ENCODE results near the gene POPDC3.
A peak's percentile ranks its signal among the peaks of the same experiment; 100 is the strongest.

POPDC3 gene

GRCh38 chr6:105209950-105210706, 30.3 kb upstream of the POPDC3 start:
- DNase-seq (ENCODE audit: low read depth), result peak; percentile 88
- TF ChIP-seq CTCF (conservative IDR thresholded peaks at IDR 0.05; ENCODE audit: control insufficient read depth, insufficient read depth, low read depth, low read length), result no peak

GRCh38 chr6:105207524-105208269, 27.9 kb upstream of the POPDC3 start:
- no peak overlapping the region for H3K4me3 ChIP-seq (ENCODE audit: control insufficient read depth, low read depth, low read length)
- DNase-seq (ENCODE audit: low read depth), result peak; percentile 63
- TF ChIP-seq CTCF (conservative IDR thresholded peaks at IDR 0.05; ENCODE audit: control insufficient read depth, insufficient read depth, low read depth, low read length), result no peak

More at GRCh38 chr6:105209950-105210706, 30.3 kb upstream of the POPDC3 start:
- H3K4me3 ChIP-seq (ENCODE audit: control insufficient read depth, low read depth, low read length), result no peak overlapping the region

- no peak for TF ChIP-seq CTCF (conservative IDR thresholded peaks at IDR 0.05; ENCODE audit: control insufficient read depth, insufficient read depth, low read depth, low read length)
- H3K4me3 ChIP-seq (ENCODE audit: control insufficient read depth, low read depth, low read length), result no peak overlapping the region
- no peak for DNase-seq (ENCODE audit: low read depth)
Observed at GRCh38 chr6:105204768-105205167, 25.0 kb upstream of the POPDC3 start.

- peak; percentile 34 for DNase-seq (ENCODE audit: low read depth)
- TF ChIP-seq CTCF (conservative IDR thresholded peaks at IDR 0.05; ENCODE audit: control insufficient read depth, insufficient read depth, low read depth, low read length), result no peak
- no peak overlapping the region for H3K4me3 ChIP-seq (ENCODE audit: control insufficient read depth, low read depth, low read length)
Observed at GRCh38 chr6:105204331-105204730, 24.5 kb upstream of the POPDC3 start.

- DNase-seq (ENCODE audit: low read depth), result no peak
- no peak for TF ChIP-seq CTCF (conservative IDR thresholded peaks at IDR 0.05; ENCODE audit: control insufficient read depth, insufficient read depth, low read depth, low read length)
- H3K4me3 ChIP-seq (ENCODE audit: control insufficient read depth, low read depth, low read length), result no peak overlapping the region
Observed at GRCh38 chr6:105202486-105202885, 22.7 kb upstream of the POPDC3 start.

GRCh38 chr6:105200133-105200730, 20.4 kb upstream of the POPDC3 start:
- H3K4me3 ChIP-seq (ENCODE audit: control insufficient read depth, low read depth, low read length), result no peak overlapping the region
- TF ChIP-seq CTCF (conservative IDR thresholded peaks at IDR 0.05; ENCODE audit: control insufficient read depth, insufficient read depth, low read depth, low read length), result no peak
- DNase-seq (ENCODE audit: low read depth), result no peak
